ENCODE results near the gene ISYNA1. TPM values are rescaled to one million over a fixed set of nuclear protein-coding genes. Genes with fewer than 3 reads are reported as not detected.

The ISYNA1 gene
- total and polyA plus RNA-seq, 2 of the 13 experiments (the other 11 are each of a cell fraction or from before 2014, with no cell fraction given): 29.6 to 48.5 TPM

DNA sequence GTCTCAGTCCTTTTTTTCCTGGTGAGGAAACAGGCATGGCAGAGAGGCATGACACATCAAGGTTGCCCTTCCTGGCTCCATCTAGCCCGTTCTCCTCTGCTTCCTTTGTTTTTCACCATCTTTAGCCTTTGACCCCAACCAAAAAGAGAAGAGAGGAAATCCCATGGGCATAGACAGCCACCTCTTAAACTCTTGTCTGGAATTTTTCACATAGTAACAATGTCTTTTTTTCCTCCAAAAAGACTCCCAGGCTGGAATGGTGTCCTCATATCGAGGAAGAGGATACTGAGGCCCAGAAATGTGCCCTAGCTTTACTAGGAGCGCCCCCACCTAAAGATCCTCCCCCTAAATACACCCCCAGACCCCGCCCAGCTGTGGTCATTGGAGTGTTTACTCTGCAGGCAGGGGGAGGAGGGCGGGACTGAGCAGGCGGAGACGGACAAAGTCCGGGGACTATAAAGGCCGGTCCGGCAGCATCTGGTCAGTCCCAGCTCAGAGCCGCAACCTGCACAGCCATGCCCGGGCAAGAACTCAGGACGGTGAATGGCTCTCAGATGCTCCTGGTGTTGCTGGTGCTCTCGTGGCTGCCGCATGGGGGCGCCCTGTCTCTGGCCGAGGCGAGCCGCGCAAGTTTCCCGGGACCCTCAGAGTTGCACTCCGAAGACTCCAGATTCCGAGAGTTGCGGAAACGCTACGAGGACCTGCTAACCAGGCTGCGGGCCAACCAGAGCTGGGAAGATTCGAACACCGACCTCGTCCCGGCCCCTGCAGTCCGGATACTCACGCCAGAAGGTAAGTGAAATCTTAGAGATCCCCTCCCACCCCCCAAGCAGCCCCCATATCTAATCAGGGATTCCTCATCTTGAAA is 52.0 kb downstream of the ISYNA1 start, which contains the start of gene GDF15 (continued):
- TF ChIP-seq, protein P1, sequence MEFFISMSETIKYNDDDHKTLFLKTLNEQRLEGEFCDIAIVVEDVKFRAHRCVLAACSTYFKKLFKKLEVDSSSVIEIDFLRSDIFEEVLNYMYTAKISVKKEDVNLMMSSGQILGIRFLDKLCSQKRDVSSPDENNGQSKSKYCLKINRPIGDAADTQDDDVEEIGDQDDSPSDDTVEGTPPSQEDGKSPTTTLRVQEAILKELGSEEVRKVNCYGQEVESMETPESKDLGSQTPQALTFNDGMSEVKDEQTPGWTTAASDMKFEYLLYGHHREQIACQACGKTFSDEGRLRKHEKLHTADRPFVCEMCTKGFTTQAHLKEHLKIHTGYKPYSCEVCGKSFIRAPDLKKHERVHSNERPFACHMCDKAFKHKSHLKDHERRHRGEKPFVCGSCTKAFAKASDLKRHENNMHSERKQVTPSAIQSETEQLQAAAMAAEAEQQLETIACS (CRISPR knock-in tag; IDR thresholded peaks at IDR 0.05): peak; percentile 64
- TF ChIP-seq, protein P2, sequence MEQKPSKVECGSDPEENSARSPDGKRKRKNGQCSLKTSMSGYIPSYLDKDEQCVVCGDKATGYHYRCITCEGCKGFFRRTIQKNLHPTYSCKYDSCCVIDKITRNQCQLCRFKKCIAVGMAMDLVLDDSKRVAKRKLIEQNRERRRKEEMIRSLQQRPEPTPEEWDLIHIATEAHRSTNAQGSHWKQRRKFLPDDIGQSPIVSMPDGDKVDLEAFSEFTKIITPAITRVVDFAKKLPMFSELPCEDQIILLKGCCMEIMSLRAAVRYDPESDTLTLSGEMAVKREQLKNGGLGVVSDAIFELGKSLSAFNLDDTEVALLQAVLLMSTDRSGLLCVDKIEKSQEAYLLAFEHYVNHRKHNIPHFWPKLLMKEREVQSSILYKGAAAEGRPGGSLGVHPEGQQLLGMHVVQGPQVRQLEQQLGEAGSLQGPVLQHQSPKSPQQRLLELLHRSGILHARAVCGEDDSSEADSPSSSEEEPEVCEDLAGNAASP (CRISPR knock-in tag; IDR thresholded peaks at IDR 0.05; ENCODE audit: borderline replicate concordance): peak; percentile 83
- TF ChIP-seq ELF4 (CRISPR knock-in tag; IDR thresholded peaks at IDR 0.05; ENCODE audit: borderline replicate concordance) (peak; percentile 80; the same call in 1 of the 2 replicates), ZFX (CRISPR knock-in tag; IDR thresholded peaks at IDR 0.05; ENCODE audit: low read depth) (peak; percentile 67), BORCS8-MEF2B (CRISPR knock-in tag; IDR thresholded peaks at IDR 0.05) (peak; percentile 68), ZNF34 (CRISPR knock-in tag; IDR thresholded peaks at IDR 0.05; ENCODE audit: borderline replicate concordance) (peak; percentile 92; the same call in 1 of the 2 replicates), ZMYM4 (CRISPR knock-in tag; IDR thresholded peaks at IDR 0.05) (peak; percentile 92), MEIS2 (CRISPR knock-in tag; IDR thresholded peaks at IDR 0.05) (peak; percentile 92; the same call in 1 of the 2 replicates), U2AF1 (optimal IDR thresholded peaks at IDR 0.05; ENCODE audit: low read depth, low read length) (peak; percentile 100)
- TF ChIP-seq, protein P3, sequence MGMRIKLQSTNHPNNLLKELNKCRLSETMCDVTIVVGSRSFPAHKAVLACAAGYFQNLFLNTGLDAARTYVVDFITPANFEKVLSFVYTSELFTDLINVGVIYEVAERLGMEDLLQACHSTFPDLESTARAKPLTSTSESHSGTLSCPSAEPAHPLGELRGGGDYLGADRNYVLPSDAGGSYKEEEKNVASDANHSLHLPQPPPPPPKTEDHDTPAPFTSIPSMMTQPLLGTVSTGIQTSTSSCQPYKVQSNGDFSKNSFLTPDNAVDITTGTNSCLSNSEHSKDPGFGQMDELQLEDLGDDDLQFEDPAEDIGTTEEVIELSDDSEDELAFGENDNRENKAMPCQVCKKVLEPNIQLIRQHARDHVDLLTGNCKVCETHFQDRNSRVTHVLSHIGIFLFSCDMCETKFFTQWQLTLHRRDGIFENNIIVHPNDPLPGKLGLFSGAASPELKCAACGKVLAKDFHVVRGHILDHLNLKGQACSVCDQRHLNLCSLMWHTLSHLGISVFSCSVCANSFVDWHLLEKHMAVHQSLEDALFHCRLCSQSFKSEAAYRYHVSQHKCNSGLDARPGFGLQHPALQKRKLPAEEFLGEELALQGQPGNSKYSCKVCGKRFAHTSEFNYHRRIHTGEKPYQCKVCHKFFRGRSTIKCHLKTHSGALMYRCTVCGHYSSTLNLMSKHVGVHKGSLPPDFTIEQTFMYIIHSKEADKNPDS (CRISPR knock-in tag; IDR thresholded peaks at IDR 0.05): no peak
- TF ChIP-seq, protein P4, sequence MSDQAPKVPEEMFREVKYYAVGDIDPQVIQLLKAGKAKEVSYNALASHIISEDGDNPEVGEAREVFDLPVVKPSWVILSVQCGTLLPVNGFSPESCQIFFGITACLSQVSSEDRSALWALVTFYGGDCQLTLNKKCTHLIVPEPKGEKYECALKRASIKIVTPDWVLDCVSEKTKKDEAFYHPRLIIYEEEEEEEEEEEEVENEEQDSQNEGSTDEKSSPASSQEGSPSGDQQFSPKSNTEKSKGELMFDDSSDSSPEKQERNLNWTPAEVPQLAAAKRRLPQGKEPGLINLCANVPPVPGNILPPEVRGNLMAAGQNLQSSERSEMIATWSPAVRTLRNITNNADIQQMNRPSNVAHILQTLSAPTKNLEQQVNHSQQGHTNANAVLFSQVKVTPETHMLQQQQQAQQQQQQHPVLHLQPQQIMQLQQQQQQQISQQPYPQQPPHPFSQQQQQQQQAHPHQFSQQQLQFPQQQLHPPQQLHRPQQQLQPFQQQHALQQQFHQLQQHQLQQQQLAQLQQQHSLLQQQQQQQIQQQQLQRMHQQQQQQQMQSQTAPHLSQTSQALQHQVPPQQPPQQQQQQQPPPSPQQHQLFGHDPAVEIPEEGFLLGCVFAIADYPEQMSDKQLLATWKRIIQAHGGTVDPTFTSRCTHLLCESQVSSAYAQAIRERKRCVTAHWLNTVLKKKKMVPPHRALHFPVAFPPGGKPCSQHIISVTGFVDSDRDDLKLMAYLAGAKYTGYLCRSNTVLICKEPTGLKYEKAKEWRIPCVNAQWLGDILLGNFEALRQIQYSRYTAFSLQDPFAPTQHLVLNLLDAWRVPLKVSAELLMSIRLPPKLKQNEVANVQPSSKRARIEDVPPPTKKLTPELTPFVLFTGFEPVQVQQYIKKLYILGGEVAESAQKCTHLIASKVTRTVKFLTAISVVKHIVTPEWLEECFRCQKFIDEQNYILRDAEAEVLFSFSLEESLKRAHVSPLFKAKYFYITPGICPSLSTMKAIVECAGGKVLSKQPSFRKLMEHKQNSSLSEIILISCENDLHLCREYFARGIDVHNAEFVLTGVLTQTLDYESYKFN (CRISPR knock-in tag; conservative IDR thresholded peaks at IDR 0.05): peak; percentile 94
- TF ChIP-seq, protein P5, sequence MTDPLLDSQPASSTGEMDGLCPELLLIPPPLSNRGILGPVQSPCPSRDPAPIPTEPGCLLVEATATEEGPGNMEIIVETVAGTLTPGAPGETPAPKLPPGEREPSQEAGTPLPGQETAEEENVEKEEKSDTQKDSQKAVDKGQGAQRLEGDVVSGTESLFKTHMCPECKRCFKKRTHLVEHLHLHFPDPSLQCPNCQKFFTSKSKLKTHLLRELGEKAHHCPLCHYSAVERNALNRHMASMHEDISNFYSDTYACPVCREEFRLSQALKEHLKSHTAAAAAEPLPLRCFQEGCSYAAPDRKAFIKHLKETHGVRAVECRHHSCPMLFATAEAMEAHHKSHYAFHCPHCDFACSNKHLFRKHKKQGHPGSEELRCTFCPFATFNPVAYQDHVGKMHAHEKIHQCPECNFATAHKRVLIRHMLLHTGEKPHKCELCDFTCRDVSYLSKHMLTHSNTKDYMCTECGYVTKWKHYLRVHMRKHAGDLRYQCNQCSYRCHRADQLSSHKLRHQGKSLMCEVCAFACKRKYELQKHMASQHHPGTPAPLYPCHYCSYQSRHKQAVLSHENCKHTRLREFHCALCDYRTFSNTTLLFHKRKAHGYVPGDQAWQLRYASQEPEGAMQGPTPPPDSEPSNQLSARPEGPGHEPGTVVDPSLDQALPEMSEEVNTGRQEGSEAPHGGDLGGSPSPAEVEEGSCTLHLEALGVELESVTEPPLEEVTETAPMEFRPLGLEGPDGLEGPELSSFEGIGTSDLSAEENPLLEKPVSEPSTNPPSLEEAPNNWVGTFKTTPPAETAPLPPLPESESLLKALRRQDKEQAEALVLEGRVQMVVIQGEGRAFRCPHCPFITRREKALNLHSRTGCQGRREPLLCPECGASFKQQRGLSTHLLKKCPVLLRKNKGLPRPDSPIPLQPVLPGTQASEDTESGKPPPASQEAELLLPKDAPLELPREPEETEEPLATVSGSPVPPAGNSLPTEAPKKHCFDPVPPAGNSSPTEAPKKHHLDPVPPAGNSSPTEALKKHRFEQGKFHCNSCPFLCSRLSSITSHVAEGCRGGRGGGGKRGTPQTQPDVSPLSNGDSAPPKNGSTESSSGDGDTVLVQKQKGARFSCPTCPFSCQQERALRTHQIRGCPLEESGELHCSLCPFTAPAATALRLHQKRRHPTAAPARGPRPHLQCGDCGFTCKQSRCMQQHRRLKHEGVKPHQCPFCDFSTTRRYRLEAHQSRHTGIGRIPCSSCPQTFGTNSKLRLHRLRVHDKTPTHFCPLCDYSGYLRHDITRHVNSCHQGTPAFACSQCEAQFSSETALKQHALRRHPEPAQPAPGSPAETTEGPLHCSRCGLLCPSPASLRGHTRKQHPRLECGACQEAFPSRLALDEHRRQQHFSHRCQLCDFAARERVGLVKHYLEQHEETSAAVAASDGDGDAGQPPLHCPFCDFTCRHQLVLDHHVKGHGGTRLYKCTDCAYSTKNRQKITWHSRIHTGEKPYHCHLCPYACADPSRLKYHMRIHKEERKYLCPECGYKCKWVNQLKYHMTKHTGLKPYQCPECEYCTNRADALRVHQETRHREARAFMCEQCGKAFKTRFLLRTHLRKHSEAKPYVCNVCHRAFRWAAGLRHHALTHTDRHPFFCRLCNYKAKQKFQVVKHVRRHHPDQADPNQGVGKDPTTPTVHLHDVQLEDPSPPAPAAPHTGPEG (CRISPR knock-in tag; IDR thresholded peaks at IDR 0.05): peak; percentile 88
